ENCODE data around the gene CDKAL1.

The CDKAL1 gene

GRCh38 chr6:21078497-21078896, 544.2 kb downstream of the CDKAL1 start:
- no peaks in the 10 kb centered on the region for H3K36me3 ChIP-seq (ENCODE audit: low read depth)
- H3K27me3 ChIP-seq (ENCODE audit: insufficient read depth, poor library complexity, severe bottlenecking), result no peaks in the 10 kb centered on the region
- TF ChIP-seq CTCF (IDR thresholded peaks at IDR 0.05; ENCODE audit: poor library complexity, severe bottlenecking), result no peak
- no peak overlapping the region for H3K27ac ChIP-seq (ENCODE audit: poor library complexity, severe bottlenecking)
- H3K9me3 ChIP-seq (ENCODE audit: severe bottlenecking), result peaks cover 4% of the 10 kb centered on the region
- H3K4me3 ChIP-seq (ENCODE audit: severe bottlenecking), result no peak overlapping the region
- no peak for DNase-seq (ENCODE audit: low spot score)
- H3K4me1 ChIP-seq (ENCODE audit: insufficient read depth, poor library complexity, severe bottlenecking), result no peaks in the 10 kb centered on the region
- ATAC-seq (ENCODE audit: low read depth), result no peak

- no peak for DNase-seq (ENCODE audit: low spot score)
- Histone ChIP-seq H3K4me3 (ENCODE audit: severe bottlenecking) (no peak overlapping the region), H3K9me3 (ENCODE audit: severe bottlenecking) (peaks cover 4% of the 10 kb centered on the region), H3K27ac (ENCODE audit: poor library complexity, severe bottlenecking) (no peak overlapping the region), H3K4me1 (ENCODE audit: insufficient read depth, poor library complexity, severe bottlenecking) (no peaks in the 10 kb centered on the region), H3K36me3 (ENCODE audit: low read depth) (no peaks in the 10 kb centered on the region), H3K27me3 (ENCODE audit: insufficient read depth, poor library complexity, severe bottlenecking) (no peaks in the 10 kb centered on the region)
- no peak for TF ChIP-seq CTCF (IDR thresholded peaks at IDR 0.05; ENCODE audit: poor library complexity, severe bottlenecking)
- no peak for ATAC-seq (ENCODE audit: low read depth)
These were observed 545.3 kb downstream of the CDKAL1 start for GRCh38 chr6:21079468-21080048.

GRCh38 chr6:21080221-21080620, 546.0 kb downstream of the CDKAL1 start:
- H3K9me3 ChIP-seq (ENCODE audit: severe bottlenecking), result peaks cover 3% of the 10 kb centered on the region
- DNase-seq (ENCODE audit: low spot score), result no peak
- H3K27me3 ChIP-seq (ENCODE audit: insufficient read depth, poor library complexity, severe bottlenecking), result no peaks in the 10 kb centered on the region
- H3K4me3 ChIP-seq (ENCODE audit: severe bottlenecking), result no peak overlapping the region
- no peak overlapping the region for H3K27ac ChIP-seq (ENCODE audit: poor library complexity, severe bottlenecking)
- H3K36me3 ChIP-seq (ENCODE audit: low read depth), result no peaks in the 10 kb centered on the region
- no peak for ATAC-seq (ENCODE audit: low read depth)
- TF ChIP-seq CTCF (IDR thresholded peaks at IDR 0.05; ENCODE audit: poor library complexity, severe bottlenecking), result no peak
- H3K4me1 ChIP-seq (ENCODE audit: insufficient read depth, poor library complexity, severe bottlenecking), result no peaks in the 10 kb centered on the region

- DNase-seq (ENCODE audit: low spot score), result no peak
- no peaks in the 10 kb centered on the region for H3K4me1 ChIP-seq (ENCODE audit: insufficient read depth, poor library complexity, severe bottlenecking)
These were observed 547.8 kb downstream of the CDKAL1 start for GRCh38 chr6:21082091-21082490.

More at GRCh38 chr6:21082091-21082490, 547.8 kb downstream of the CDKAL1 start:
- no peaks in the 10 kb centered on the region for H3K36me3 ChIP-seq (ENCODE audit: low read depth)
- H3K4me3 ChIP-seq (ENCODE audit: severe bottlenecking), result no peak overlapping the region
- no peak overlapping the region for H3K27ac ChIP-seq (ENCODE audit: poor library complexity, severe bottlenecking)
- H3K27me3 ChIP-seq (ENCODE audit: insufficient read depth, poor library complexity, severe bottlenecking), result no peaks in the 10 kb centered on the region
- no peak for ATAC-seq (ENCODE audit: low read depth)
- no peak for TF ChIP-seq CTCF (IDR thresholded peaks at IDR 0.05; ENCODE audit: poor library complexity, severe bottlenecking)
- no peaks in the 10 kb centered on the region for H3K9me3 ChIP-seq (ENCODE audit: severe bottlenecking)
